Hepatocyte (in vitro differentiated cells): ENCODE data around the gene PAX5.

Experiments
- EZH2 ChIP-seq: fragments of 200-600 bp; sonication (generic); IDR thresholded peaks from 2 replicates; pipeline ENCODE4 v1.6.1; 2016; ENCODE audit warnings: antibody characterized with exemption, mild to moderate bottlenecking, borderline replicate concordance
- TF ChIP-seq, protein P1 (sequence below): fragments of 200-600 bp; sonication (generic); IDR thresholded peaks from 2 replicates; pipeline ENCODE4 v1.5.1; 2016; ENCODE audit warnings: antibody characterized with exemption, mild to moderate bottlenecking; ENCODE audit not compliant: poor library complexity

DNA sequence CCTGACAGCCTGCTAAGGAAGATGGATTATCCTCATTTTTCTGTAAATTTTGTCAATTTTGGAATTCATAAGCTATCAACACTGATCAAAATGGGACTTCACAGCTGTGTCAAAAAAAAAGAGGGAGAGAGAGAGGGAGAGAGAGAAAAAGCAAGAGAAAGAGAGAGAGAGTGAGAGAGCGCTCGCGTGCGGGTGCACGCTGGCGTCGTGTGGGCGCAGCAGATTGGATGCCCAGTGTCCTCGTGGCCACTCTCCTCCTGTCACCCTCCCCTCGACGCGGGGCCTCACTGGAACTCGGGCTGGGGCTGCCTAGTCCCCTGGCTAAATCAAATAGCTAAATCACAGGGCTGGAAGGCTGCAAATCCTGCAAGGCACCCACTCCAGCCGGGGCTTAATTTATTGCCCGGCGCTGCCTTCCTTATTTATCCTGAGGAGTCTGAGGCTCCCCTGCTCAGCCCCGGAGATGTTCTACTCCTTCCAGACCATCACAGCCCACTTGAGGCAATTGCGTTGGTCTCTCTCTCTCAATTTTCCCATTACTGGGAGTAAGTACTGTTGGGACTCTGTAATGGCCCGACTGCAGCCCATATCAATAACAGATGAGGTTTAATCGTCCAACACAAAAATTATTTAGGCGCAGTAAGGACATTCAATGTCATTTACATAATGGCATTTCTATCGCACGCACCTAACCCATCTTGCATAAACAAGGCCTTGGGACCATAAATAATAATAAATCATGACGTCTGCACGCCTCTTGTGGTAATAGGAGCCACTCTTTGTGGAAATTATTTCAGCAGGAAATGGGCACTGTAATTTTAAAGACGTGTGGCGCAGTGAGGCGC lies 94.2 kb downstream of the PAX5 start:
- TF ChIP-seq, protein P1, sequence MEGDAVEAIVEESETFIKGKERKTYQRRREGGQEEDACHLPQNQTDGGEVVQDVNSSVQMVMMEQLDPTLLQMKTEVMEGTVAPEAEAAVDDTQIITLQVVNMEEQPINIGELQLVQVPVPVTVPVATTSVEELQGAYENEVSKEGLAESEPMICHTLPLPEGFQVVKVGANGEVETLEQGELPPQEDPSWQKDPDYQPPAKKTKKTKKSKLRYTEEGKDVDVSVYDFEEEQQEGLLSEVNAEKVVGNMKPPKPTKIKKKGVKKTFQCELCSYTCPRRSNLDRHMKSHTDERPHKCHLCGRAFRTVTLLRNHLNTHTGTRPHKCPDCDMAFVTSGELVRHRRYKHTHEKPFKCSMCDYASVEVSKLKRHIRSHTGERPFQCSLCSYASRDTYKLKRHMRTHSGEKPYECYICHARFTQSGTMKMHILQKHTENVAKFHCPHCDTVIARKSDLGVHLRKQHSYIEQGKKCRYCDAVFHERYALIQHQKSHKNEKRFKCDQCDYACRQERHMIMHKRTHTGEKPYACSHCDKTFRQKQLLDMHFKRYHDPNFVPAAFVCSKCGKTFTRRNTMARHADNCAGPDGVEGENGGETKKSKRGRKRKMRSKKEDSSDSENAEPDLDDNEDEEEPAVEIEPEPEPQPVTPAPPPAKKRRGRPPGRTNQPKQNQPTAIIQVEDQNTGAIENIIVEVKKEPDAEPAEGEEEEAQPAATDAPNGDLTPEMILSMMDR, result no peak
- no peak for TF ChIP-seq EZH2
